Neural progenitor cell (in vitro differentiated cells): ENCODE results near the gene ZDHHC22.

Experiments used
- EZH2 ChIP-seq: fragments of 200-600 bp; sonication (generic); IDR thresholded peaks from 2 replicates; pipeline ENCODE4 v1.6.1; 2017; ENCODE audit warnings: antibody characterized with exemption, mild to moderate bottlenecking, moderate library complexity
- EZH2phosphoT487 ChIP-seq: fragments of 200-600 bp; sonication (generic); IDR thresholded peaks from 2 replicates; pipeline ENCODE4 v1.6.1; 2017; ENCODE audit warnings: antibody characterized with exemption
- TF ChIP-seq, protein P1 (sequence below): fragments of 200-600 bp; sonication (generic); IDR thresholded peaks from 2 replicates; pipeline ENCODE4 v1.5.1; 2017; ENCODE audit warnings: antibody characterized with exemption, mild to moderate bottlenecking

DNA sequence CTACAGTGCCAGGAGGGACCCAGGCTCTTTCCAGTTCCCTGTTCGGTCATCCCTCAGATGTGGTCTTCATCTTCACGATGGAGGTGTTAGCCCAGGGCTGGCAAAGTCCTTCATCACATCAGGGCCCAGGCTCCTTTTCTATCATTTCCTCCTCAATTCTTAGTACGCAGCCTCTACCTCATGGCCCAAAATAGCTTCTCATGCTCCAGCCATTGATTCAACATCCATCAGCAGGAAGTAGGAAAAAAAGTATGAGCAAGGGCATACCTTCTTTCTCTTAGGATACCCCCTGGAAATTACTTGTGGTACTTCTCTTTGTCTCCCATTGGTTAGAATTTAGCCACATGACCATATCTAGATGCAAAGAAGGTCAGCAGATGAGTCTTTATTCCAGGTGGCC is 12.2 kb upstream of the ZDHHC22 start:
- TF ChIP-seq, protein P1, sequence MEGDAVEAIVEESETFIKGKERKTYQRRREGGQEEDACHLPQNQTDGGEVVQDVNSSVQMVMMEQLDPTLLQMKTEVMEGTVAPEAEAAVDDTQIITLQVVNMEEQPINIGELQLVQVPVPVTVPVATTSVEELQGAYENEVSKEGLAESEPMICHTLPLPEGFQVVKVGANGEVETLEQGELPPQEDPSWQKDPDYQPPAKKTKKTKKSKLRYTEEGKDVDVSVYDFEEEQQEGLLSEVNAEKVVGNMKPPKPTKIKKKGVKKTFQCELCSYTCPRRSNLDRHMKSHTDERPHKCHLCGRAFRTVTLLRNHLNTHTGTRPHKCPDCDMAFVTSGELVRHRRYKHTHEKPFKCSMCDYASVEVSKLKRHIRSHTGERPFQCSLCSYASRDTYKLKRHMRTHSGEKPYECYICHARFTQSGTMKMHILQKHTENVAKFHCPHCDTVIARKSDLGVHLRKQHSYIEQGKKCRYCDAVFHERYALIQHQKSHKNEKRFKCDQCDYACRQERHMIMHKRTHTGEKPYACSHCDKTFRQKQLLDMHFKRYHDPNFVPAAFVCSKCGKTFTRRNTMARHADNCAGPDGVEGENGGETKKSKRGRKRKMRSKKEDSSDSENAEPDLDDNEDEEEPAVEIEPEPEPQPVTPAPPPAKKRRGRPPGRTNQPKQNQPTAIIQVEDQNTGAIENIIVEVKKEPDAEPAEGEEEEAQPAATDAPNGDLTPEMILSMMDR: no peak
- no peak for TF ChIP-seq EZH2
- no peak for TF ChIP-seq EZH2phosphoT487
